H1 (cell line): ENCODE measurements around the gene LRPAP1. TPM values are rescaled to one million over a fixed set of nuclear protein-coding genes. Genes with fewer than 3 reads are reported as not detected.

Source experiments
- CEBPB ChIP-seq: IDR thresholded peaks from 2 replicates; pipeline ENCODE4 v1.6.1; 2012; ENCODE audit warnings: low read depth, low read length
- CHD1 ChIP-seq: IDR thresholded peaks from 2 replicates; pipeline ENCODE4 v1.6.1; 2012; ENCODE audit warnings: low read depth, low read length, improper control_type of control experiment
- CHD2 ChIP-seq: IDR thresholded peaks from 2 replicates; pipeline ENCODE4 v1.6.1; 2012; ENCODE audit warnings: low read length, improper control_type of control experiment
- CREB1 ChIP-seq: IDR thresholded peaks from 2 replicates; pipeline ENCODE4 v1.6.1; 2012; ENCODE audit warnings: inconsistent platforms
- JUN ChIP-seq: IDR thresholded peaks from 2 replicates; pipeline ENCODE4 v1.6.1; 2011; ENCODE audit warnings: low read depth, mild to moderate bottlenecking, improper control_type of control experiment, low read length
- MAX ChIP-seq: IDR thresholded peaks from 2 replicates; pipeline ENCODE4 v1.6.1; 2012; ENCODE audit warnings: inconsistent platforms
- RNF2 ChIP-seq: fragments of 200-900, 300-1000 bp; sonication (generic); IDR thresholded peaks from 2 replicates; pipeline ENCODE4 v1.7.1; 2016; ENCODE audit warnings: borderline replicate concordance, low read depth, mild to moderate bottlenecking, antibody characterized with exemption, low read length; ENCODE audit not compliant: poor library complexity, severe bottlenecking; ENCODE audit errors: missing control alignments
- SIN3A ChIP-seq, 2 experiments: IDR thresholded peaks in 1 of 2; conservative IDR thresholded peaks in 1 of 2; 2 replicates each; pipeline ENCODE4 v1.6.1; 2011 to 2012; ENCODE audit warnings: low read length in 2 of 2, improper control_type of control experiment in 1 of 2, low read depth in 1 of 2, mild to moderate bottlenecking in 1 of 2
- SP1 ChIP-seq: IDR thresholded peaks from 2 replicates; pipeline ENCODE4 v1.6.1; 2011; ENCODE audit warnings: low read depth, low read length
- SP2 ChIP-seq: IDR thresholded peaks from 2 replicates; pipeline ENCODE4 v1.6.1; 2012; ENCODE audit warnings: mild to moderate bottlenecking, low read length, inconsistent platforms
- polyA plus RNA-seq, 7 experiments: library from polyadenylated mRNA; depleted of rRNA in 3 of 7; stranded (reverse) in 5 of 7; unstranded in 2 of 7; fragments of >200 nt in 5 of 7; fragments of 200-250 nt in 2 of 7; gene quantifications; 1 replicate in 5 of 7; 2 replicates in 1 of 7; 4 replicates in 1 of 7; pipeline versions ENCODE4 v1.2.1 to v1.2.3, GENCODE V29; 2011 to 2013; ENCODE audit warnings: missing spikeins in 2 of 7, mixed read lengths in 2 of 7
- total RNA-seq: library from RNA; stranded (reverse); fragmentation: NEBNext Ultra II Directional; extraction: Animal tissue kit (Norgen Biotek cat#: 25700); gene quantifications from 2 replicates; pipeline ENCODE4 v1.2.1, GENCODE V29; 2021

The LRPAP1 gene
- total and polyA plus RNA-seq, 2 of the 8 experiments (the other 6 are each of a cell fraction or from before 2014, with no cell fraction given) = 31.1 to 101 TPM

- TF ChIP-seq SP1 (no peak), SIN3A (conservative IDR thresholded peaks at IDR 0.05 in 1 of 2, IDR thresholded peaks at IDR 0.05 in 1 of 2; ENCODE audit: low read depth in 1 of 2, low read length in 2 of 2) (no peak), RNF2 (no peak), CEBPB (no peak), CREB1 (no peak), CHD2 (no peak), SP2 (no peak), JUN (no peak), MAX (no peak), CHD1 (no peak)
Observed at GRCh38 chr4:3498901-3499510, 33.2 kb downstream of the LRPAP1 start (continued).
